Measurements from ENCODE around the gene PDGFB. TPM values are rescaled to one million over a fixed set of nuclear protein-coding genes. Genes with fewer than 3 reads are reported as not detected.

PDGFB gene
- total and polyA plus RNA-seq, 2 experiments from 2014 or later: 2.2 to 8.0 TPM

DNA sequence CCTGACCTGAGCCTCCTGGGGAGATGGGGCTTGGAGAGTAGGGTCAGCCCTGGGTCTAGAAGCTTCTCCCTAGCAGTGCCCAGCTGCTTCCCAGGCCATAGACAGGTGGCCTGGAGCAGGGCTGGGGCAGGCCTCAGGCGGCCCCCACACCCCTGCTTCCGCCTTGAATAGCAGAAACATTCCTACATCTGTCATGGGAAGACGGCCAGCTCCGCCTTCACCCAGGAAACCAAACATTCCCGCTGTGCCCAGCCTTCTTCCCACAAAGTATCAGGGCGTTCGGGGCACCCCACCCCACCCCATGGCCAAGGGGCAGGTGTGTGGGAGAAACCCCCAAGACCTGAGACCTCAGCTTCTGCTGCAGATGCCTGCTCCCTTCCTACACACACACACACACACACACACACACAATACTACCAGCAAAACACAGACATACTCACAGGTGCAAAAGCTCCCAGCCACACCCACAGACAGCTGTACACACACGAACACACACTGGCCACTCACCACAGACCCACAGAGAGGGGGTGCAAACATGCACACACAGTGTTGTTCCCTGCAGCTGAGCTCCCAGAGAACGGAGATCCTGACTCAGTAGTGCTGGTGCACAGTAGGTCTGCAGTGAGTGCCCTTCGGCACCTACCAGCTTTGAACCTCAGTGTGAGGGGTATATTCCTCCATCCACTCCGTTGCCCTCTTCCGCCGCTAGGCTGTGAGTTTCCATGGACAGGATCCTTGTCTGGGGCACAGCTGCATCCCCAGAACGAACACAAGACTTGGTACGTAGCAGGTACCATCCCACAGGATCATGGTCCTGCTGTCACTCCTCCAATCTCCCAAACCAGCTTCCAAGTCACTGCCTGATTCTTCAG lies 37.4 kb downstream of the PDGFB start:
- Mint-ChIP-seq H3K27me3 (ENCODE audit: insufficient read depth, low read depth, poor library complexity) (peaks cover 14% of the 10 kb centered on the region), H3K36me3 (ENCODE audit: low read depth) (peaks cover 3% of the 10 kb centered on the region; the same call in 2 of the 3 replicates), H3K4me3 (no peak overlapping the region), H3K4me1 (peaks cover 27% of the 10 kb centered on the region), H3K9me3 (no peaks in the 10 kb centered on the region; the same call in 2 of the 3 replicates), H3K27ac (no peak overlapping the region)
- H3K9me2 ChIP-seq (ENCODE audit: insufficient read depth): 0 out of 2 replicates have a peak, but pooled peaks cover 4% of the 10 kb centered on the region
- H4K20me1 ChIP-seq (replicated peaks; ENCODE audit: insufficient read depth): no peaks in the 10 kb centered on the region
- DNase-seq (ENCODE audit: low spot score) (no peak), ATAC-seq (no peak)
- TF ChIP-seq, protein P1, sequence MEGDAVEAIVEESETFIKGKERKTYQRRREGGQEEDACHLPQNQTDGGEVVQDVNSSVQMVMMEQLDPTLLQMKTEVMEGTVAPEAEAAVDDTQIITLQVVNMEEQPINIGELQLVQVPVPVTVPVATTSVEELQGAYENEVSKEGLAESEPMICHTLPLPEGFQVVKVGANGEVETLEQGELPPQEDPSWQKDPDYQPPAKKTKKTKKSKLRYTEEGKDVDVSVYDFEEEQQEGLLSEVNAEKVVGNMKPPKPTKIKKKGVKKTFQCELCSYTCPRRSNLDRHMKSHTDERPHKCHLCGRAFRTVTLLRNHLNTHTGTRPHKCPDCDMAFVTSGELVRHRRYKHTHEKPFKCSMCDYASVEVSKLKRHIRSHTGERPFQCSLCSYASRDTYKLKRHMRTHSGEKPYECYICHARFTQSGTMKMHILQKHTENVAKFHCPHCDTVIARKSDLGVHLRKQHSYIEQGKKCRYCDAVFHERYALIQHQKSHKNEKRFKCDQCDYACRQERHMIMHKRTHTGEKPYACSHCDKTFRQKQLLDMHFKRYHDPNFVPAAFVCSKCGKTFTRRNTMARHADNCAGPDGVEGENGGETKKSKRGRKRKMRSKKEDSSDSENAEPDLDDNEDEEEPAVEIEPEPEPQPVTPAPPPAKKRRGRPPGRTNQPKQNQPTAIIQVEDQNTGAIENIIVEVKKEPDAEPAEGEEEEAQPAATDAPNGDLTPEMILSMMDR (conservative IDR thresholded peaks at IDR 0.05; ENCODE audit: low read depth in 2 of 2): no peak
- TF ChIP-seq ZNF114 (CRISPR knock-in tag; IDR thresholded peaks at IDR 0.05) (no peak), ZNF331 (CRISPR knock-in tag; IDR thresholded peaks at IDR 0.05; ENCODE audit: low read depth) (no peak), EZH2phosphoT487 (IDR thresholded peaks at IDR 0.05; ENCODE audit: unreplicated experiment) (no peak)
- TF ChIP-seq, protein P2, sequence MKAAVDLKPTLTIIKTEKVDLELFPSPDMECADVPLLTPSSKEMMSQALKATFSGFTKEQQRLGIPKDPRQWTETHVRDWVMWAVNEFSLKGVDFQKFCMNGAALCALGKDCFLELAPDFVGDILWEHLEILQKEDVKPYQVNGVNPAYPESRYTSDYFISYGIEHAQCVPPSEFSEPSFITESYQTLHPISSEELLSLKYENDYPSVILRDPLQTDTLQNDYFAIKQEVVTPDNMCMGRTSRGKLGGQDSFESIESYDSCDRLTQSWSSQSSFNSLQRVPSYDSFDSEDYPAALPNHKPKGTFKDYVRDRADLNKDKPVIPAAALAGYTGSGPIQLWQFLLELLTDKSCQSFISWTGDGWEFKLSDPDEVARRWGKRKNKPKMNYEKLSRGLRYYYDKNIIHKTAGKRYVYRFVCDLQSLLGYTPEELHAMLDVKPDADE (IDR thresholded peaks at IDR 0.05): no peak
- peaks cover 4% of the 10 kb centered on the region for H3K4me1 ChIP-seq (ENCODE audit: insufficient read depth)
- H3K79me2 ChIP-seq (replicated peaks; ENCODE audit: insufficient read depth): no peaks in the 10 kb centered on the region
- no peak overlapping the region for H2AFZ ChIP-seq
- no peak overlapping the region for H3K4me3 ChIP-seq
- H3K36me3 ChIP-seq (ENCODE audit: insufficient read depth): no peaks in the 10 kb centered on the region
- H3K27ac ChIP-seq (ENCODE audit: low read depth): no peak overlapping the region
- H3F3A ChIP-seq (replicated peaks; ENCODE audit: low read depth): peaks cover 2% of the 10 kb centered on the region; the same call in 1 of the 2 replicates
- H3K27me3 ChIP-seq (ENCODE audit: insufficient read depth): no peaks in the 10 kb centered on the region
- no peak overlapping the region for H3K4me2 ChIP-seq

GRCh38 chr22:39206491-39206890 lies 38.3 kb downstream of the PDGFB start:
- Mint-ChIP-seq H3K9me3 (no peaks in the 10 kb centered on the region; the same call in 1 of the 3 replicates), H3K36me3 (ENCODE audit: low read depth) (peaks cover 3% of the 10 kb centered on the region; the same call in 2 of the 3 replicates), H3K4me1 (peaks cover 26% of the 10 kb centered on the region), H3K27ac (0 out of 2 replicates have a peak overlapping the region, but pooled peaks have one; percentile 52), H3K27me3 (ENCODE audit: insufficient read depth, low read depth, poor library complexity) (peaks cover 14% of the 10 kb centered on the region), H3K4me3 (no peak overlapping the region)
- no peak overlapping the region for H3K4me3 ChIP-seq
- H3F3A ChIP-seq (replicated peaks; ENCODE audit: low read depth): peaks cover 3% of the 10 kb centered on the region; the same call in 1 of the 2 replicates
- no peak overlapping the region for H3K4me2 ChIP-seq
- H3K27me3 ChIP-seq (ENCODE audit: insufficient read depth): no peaks in the 10 kb centered on the region
- peaks cover 2% of the 10 kb centered on the region; the same call in 1 of the 2 replicates for H3K4me1 ChIP-seq (ENCODE audit: insufficient read depth)
- no peak overlapping the region for H2AFZ ChIP-seq
- H4K20me1 ChIP-seq (replicated peaks; ENCODE audit: insufficient read depth): no peaks in the 10 kb centered on the region
- DNase-seq (ENCODE audit: low spot score) (no peak), ATAC-seq (no peak)
- H3K27ac ChIP-seq (ENCODE audit: low read depth): no peak overlapping the region
- 0 out of 2 replicates have a peak, but pooled peaks cover 4% of the 10 kb centered on the region for H3K9me2 ChIP-seq (ENCODE audit: insufficient read depth)
- H3K36me3 ChIP-seq (ENCODE audit: insufficient read depth): no peaks in the 10 kb centered on the region
- no peaks in the 10 kb centered on the region for H3K79me2 ChIP-seq (replicated peaks; ENCODE audit: insufficient read depth)
- TF ChIP-seq JUNB (IDR thresholded peaks at IDR 0.05; ENCODE audit: unreplicated experiment) (no peak), CREB1 (CRISPR knock-in tag; IDR thresholded peaks at IDR 0.05; ENCODE audit: low read depth) (no peak)
- TF ChIP-seq, protein P3, sequence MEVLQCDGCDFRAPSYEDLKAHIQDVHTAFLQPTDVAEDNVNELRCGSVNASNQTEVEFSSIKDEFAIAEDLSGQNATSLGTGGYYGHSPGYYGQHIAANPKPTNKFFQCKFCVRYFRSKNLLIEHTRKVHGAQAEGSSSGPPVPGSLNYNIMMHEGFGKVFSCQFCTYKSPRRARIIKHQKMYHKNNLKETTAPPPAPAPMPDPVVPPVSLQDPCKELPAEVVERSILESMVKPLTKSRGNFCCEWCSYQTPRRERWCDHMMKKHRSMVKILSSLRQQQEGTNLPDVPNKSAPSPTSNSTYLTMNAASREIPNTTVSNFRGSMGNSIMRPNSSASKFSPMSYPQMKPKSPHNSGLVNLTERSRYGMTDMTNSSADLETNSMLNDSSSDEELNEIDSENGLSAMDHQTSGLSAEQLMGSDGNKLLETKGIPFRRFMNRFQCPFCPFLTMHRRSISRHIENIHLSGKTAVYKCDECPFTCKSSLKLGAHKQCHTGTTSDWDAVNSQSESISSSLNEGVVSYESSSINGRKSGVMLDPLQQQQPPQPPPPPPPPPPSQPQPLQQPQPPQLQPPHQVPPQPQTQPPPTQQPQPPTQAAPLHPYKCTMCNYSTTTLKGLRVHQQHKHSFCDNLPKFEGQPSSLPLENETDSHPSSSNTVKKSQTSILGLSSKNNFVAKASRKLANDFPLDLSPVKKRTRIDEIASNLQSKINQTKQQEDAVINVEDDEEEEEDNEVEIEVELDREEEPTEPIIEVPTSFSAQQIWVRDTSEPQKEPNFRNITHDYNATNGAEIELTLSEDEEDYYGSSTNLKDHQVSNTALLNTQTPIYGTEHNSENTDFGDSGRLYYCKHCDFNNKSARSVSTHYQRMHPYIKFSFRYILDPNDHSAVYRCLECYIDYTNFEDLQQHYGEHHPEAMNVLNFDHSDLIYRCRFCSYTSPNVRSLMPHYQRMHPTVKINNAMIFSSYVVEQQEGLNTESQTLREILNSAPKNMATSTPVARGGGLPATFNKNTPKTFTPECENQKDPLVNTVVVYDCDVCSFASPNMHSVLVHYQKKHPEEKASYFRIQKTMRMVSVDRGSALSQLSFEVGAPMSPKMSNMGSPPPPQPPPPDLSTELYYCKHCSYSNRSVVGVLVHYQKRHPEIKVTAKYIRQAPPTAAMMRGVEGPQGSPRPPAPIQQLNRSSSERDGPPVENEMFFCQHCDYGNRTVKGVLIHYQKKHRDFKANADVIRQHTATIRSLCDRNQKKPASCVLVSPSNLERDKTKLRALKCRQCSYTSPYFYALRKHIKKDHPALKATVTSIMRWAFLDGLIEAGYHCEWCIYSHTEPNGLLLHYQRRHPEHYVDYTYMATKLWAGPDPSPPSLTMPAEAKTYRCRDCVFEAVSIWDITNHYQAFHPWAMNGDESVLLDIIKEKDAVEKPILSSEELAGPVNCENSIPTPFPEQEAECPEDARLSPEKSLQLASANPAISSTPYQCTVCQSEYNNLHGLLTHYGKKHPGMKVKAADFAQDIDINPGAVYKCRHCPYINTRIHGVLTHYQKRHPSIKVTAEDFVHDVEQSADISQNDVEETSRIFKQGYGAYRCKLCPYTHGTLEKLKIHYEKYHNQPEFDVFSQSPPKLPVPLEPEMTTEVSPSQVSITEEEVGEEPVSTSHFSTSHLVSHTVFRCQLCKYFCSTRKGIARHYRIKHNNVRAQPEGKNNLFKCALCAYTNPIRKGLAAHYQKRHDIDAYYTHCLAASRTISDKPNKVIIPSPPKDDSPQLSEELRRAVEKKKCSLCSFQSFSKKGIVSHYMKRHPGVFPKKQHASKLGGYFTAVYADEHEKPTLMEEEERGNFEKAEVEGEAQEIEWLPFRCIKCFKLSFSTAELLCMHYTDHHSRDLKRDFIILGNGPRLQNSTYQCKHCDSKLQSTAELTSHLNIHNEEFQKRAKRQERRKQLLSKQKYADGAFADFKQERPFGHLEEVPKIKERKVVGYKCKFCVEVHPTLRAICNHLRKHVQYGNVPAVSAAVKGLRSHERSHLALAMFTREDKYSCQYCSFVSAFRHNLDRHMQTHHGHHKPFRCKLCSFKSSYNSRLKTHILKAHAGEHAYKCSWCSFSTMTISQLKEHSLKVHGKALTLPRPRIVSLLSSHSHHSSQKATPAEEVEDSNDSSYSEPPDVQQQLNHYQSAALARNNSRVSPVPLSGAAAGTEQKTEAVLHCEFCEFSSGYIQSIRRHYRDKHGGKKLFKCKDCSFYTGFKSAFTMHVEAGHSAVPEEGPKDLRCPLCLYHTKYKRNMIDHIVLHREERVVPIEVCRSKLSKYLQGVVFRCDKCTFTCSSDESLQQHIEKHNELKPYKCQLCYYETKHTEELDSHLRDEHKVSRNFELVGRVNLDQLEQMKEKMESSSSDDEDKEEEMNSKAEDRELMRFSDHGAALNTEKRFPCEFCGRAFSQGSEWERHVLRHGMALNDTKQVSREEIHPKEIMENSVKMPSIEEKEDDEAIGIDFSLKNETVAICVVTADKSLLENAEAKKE (CRISPR knock-in tag; IDR thresholded peaks at IDR 0.05): no peak

Data from GM23338 (cell line).